ENCODE measurements around the gene TRPM1.

DNA sequence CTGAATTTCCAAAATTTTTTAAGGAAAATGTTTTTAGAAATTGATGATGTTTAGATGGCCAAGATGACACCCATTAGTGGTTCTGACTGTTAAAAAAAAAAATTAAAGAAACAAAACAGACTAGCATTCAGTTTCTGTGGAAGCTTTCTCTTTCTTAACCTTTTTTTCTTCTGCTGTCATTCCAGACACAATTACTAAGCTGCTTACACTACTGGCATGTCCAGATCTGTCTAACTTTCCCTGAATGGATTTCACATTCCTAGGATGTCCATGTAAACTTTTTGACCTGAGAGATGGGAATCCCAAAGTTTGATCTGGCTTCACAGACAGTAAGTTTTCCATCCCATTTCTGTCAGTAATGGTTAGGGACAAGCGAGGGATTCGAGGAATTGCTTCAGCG is 99.8 kb downstream of the TRPM1 start:
- TF ChIP-seq, protein P1, sequence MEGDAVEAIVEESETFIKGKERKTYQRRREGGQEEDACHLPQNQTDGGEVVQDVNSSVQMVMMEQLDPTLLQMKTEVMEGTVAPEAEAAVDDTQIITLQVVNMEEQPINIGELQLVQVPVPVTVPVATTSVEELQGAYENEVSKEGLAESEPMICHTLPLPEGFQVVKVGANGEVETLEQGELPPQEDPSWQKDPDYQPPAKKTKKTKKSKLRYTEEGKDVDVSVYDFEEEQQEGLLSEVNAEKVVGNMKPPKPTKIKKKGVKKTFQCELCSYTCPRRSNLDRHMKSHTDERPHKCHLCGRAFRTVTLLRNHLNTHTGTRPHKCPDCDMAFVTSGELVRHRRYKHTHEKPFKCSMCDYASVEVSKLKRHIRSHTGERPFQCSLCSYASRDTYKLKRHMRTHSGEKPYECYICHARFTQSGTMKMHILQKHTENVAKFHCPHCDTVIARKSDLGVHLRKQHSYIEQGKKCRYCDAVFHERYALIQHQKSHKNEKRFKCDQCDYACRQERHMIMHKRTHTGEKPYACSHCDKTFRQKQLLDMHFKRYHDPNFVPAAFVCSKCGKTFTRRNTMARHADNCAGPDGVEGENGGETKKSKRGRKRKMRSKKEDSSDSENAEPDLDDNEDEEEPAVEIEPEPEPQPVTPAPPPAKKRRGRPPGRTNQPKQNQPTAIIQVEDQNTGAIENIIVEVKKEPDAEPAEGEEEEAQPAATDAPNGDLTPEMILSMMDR (IDR thresholded peaks at IDR 0.05): no peak
- TF ChIP-seq POLR2AphosphoS5 (IDR thresholded peaks at IDR 0.05) (no peak), POLR2A (IDR thresholded peaks at IDR 0.05) (no peak)

Data from gastroesophageal sphincter (tissue), 3 donors.